PFSK-1 (cell line): Measurements from ENCODE around the gene DNAH1.

Source experiments
- FOXP2 ChIP-seq: optimal IDR thresholded peaks from 2 replicates; pipeline ENCODE3; 2011; ENCODE audit warnings: borderline replicate concordance, control low read depth, inconsistent platforms; ENCODE audit not compliant: insufficient read depth; ENCODE audit errors: extremely low read length, extremely low read depth
- POLR2AphosphoS5 ChIP-seq: IDR thresholded peaks from 2 replicates; pipeline ENCODE4 v1.6.1; 2012; ENCODE audit warnings: low read depth, mild to moderate bottlenecking, control low read depth, low read length, moderate library complexity
- REST ChIP-seq, 2 experiments: IDR thresholded peaks; 2 replicates each; pipeline versions ENCODE4 v1.6.1 to v1.8.0; 2011 to 2012; ENCODE audit warnings: low read depth in 2 of 2, low read length in 2 of 2, control low read depth in 1 of 2, inconsistent platforms in 1 of 2, mild to moderate bottlenecking in 1 of 2, moderate library complexity in 1 of 2; ENCODE audit not compliant: insufficient read depth in 1 of 2
- SIN3A ChIP-seq: IDR thresholded peaks from 2 replicates; pipeline ENCODE4 v1.6.1; 2012; ENCODE audit warnings: mild to moderate bottlenecking, low read length, moderate library complexity, borderline replicate concordance; ENCODE audit not compliant: insufficient read depth
- TAF1 ChIP-seq: IDR thresholded peaks from 2 replicates; pipeline ENCODE4 v1.6.1; 2012; ENCODE audit warnings: low read length, control low read depth, borderline replicate concordance; ENCODE audit not compliant: insufficient read depth

Gene DNAH1

DNA sequence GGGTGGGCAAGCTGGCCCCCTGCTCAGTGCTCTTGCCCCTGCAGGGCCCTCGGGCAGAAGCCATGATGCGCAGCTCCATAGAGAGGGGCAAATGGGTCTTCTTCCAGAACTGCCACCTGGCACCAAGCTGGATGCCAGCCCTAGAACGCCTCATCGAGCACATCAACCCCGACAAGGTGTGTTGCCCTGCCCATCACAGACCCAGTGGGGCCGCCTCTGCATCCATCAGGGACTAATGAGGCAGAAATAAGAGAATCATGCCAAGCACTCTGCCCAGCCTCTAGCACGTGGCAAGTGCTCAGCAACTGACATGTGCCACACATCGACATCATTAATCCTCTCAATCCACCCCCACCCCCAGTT lies 79.4 kb downstream of the DNAH1 start:
- TF ChIP-seq TAF1, result no peak
- no peak for TF ChIP-seq POLR2AphosphoS5
- no peak for TF ChIP-seq REST (IDR thresholded peaks at IDR 0.05; ENCODE audit: insufficient read depth in 1 of 2, low read depth in 2 of 2, low read length in 2 of 2)
- no peak for TF ChIP-seq FOXP2
- TF ChIP-seq SIN3A, result no peak

DNA sequence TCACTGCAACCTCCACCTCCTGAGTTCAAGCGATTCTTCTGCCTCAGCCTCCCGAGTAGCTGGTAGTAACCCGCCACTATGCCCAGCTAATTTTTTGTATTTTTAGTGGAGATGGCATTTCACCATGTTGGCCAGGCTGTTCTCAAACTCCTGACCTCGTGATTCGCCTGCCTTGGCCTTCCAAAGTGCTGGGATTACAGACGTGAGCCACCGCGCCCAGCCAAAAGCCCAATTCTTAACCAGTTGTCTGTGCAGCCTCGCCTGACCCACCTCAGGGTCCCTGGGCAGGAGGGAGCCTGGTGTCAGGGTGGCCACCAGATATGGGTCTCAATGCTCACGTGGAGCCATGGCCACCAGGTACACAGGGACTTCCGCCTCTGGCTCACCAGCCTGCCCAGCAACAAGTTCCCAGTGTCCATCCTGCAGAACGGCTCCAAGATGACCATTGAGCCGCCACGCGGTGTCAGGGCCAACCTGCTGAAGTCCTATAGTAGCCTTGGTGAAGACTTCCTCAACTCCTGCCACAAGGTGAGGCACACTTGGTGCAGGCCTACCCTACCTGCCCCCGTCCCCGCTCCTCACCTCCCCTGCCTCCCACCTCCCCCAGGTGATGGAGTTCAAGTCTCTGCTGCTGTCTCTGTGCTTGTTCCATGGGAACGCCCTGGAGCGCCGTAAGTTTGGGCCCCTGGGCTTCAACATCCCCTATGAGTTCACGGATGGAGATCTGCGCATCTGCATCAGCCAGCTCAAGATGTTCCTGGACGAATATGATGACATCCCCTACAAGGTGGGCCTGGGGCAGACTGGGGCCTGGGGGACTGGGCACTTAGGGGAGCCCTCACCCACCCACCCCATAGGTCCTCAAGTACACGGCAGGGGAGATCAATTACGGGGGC lies 80.1 kb downstream of the DNAH1 start:
- TF ChIP-seq TAF1, result no peak
- TF ChIP-seq SIN3A, result no peak
- no peak for TF ChIP-seq FOXP2
- TF ChIP-seq POLR2AphosphoS5, result no peak
- TF ChIP-seq REST (IDR thresholded peaks at IDR 0.05; ENCODE audit: insufficient read depth in 1 of 2, low read depth in 2 of 2, low read length in 2 of 2), result no peak

- TF ChIP-seq POLR2AphosphoS5 (no peak), TAF1 (no peak), FOXP2 (no peak), REST (IDR thresholded peaks at IDR 0.05; ENCODE audit: insufficient read depth in 1 of 2, low read depth in 2 of 2, low read length in 2 of 2) (no peak), SIN3A (no peak)
Observed at GRCh38 chr3:52396907-52397591, 80.9 kb downstream of the DNAH1 start.

DNA sequence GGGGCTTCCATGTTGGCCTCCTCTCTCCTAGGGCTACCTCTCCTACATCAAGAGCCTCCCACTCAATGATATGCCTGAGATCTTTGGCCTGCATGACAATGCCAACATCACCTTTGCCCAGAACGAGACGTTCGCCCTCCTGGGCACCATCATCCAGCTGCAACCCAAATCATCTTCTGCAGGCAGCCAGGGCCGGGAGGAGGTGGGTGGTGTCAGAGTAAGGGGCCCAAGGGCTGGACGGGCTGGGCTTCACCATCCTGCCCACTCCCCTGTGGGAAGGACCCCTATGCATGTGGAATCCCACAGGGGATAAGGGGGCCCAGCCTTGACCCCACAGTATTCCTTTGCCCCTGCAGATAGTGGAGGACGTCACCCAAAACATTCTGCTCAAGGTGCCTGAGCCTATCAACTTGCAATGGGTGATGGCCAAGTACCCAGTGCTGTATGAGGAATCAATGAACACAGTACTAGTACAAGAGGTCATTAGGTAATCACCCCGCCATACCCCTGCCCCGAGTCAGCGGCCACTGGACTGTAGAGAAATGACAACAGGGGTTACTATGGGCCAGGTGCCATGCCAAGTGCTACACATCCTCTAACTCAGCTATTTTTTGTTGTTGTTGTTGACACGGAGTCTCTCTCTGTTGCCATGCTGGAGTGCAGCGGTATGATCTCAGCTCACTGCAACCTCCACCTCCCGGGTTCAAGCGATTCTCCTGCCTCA lies 81.7 kb downstream of the DNAH1 start:
- TF ChIP-seq POLR2AphosphoS5, result no peak
- TF ChIP-seq FOXP2, result no peak
- TF ChIP-seq SIN3A, result no peak
- no peak for TF ChIP-seq REST (IDR thresholded peaks at IDR 0.05; ENCODE audit: insufficient read depth in 1 of 2, low read depth in 2 of 2, low read length in 2 of 2)
- no peak for TF ChIP-seq TAF1
